Liver (tissue), 9 donors: ENCODE results near the gene USO1. TPM values are rescaled to one million over a fixed set of nuclear protein-coding genes. Genes with fewer than 3 reads are reported as not detected.

Experiments
- DNase-seq: peaks from one replicate; pipeline ENCODE4 v3.0.0-alpha.2; 2017; ENCODE audit warnings: low spot score
- H3K27ac ChIP-seq, 2 donors: one replicate each; pipeline ENCODE4 v1.7.0; 2013; ENCODE audit warnings: inconsistent platforms in 2 of 2, low read length in 2 of 2, control low read depth in 1 of 2, low read depth in 1 of 2, mild to moderate bottlenecking in 1 of 2
- H3K27me3 ChIP-seq, 4 donors: one replicate each; pipeline versions ENCODE4 v1.6.1 to v1.7.0; 2013; ENCODE audit warnings: low read length in 3 of 4, inconsistent platforms in 1 of 4, mild to moderate bottlenecking in 1 of 4, moderate library complexity in 1 of 4; ENCODE audit not compliant: control insufficient read depth in 4 of 4, insufficient read depth in 4 of 4
- H3K36me3 ChIP-seq, 4 donors: one replicate each; pipeline versions ENCODE4 v1.6.1 to v1.7.0; 2013; ENCODE audit warnings: low read length in 3 of 4, mild to moderate bottlenecking in 3 of 4, low read depth in 1 of 4, moderate library complexity in 1 of 4; ENCODE audit not compliant: control insufficient read depth in 4 of 4, insufficient read depth in 3 of 4
- H3K4me1 ChIP-seq, 4 donors: one replicate each; pipeline versions ENCODE4 v1.6.1 to v1.7.0; 2013; ENCODE audit warnings: low read length in 3 of 4, mild to moderate bottlenecking in 3 of 4, moderate library complexity in 1 of 4; ENCODE audit not compliant: control insufficient read depth in 4 of 4, insufficient read depth in 4 of 4
- H3K4me3 ChIP-seq, 3 donors: one replicate each; pipeline versions ENCODE4 v1.6.1 to v1.7.0; 2013; ENCODE audit warnings: low read length in 3 of 3, control low read depth in 1 of 3, low read depth in 1 of 3, mild to moderate bottlenecking in 1 of 3
- H3K9ac ChIP-seq, 2 donors: one replicate each; pipeline ENCODE4 v1.7.0; 2013; ENCODE audit warnings: low read length in 2 of 2, mild to moderate bottlenecking in 2 of 2, moderate library complexity in 2 of 2, control low read depth in 1 of 2, low read depth in 1 of 2
- H3K9me3 ChIP-seq, 4 donors: one replicate each; pipeline versions ENCODE4 v1.6.1 to v1.7.0; 2013; ENCODE audit warnings: low read length in 3 of 4; ENCODE audit not compliant: control insufficient read depth in 4 of 4
- EGR1 ChIP-seq, 2 donors: IDR thresholded peaks; 2 replicates each; pipeline ENCODE4 v1.6.1; 2016 to 2018; ENCODE audit warnings: antibody characterized with exemption in 2 of 2, low read depth in 2 of 2
- FOXA1 ChIP-seq: IDR thresholded peaks from 2 replicates; pipeline ENCODE4 v1.6.1; 2016; ENCODE audit warnings: antibody characterized with exemption
- FOXA2 ChIP-seq: IDR thresholded peaks from 2 replicates; pipeline ENCODE4 v1.6.1; 2016; ENCODE audit warnings: antibody characterized with exemption
- GABPA ChIP-seq, 2 donors: IDR thresholded peaks in 1 of 2; conservative IDR thresholded peaks in 1 of 2; 2 replicates each; pipeline ENCODE4 v1.6.1; 2016; ENCODE audit warnings: antibody characterized with exemption in 2 of 2, mild to moderate bottlenecking in 1 of 2, moderate library complexity in 1 of 2
- HNF4A ChIP-seq, 2 donors: conservative IDR thresholded peaks; 2 replicates each; pipeline ENCODE4 v1.6.1; 2016; ENCODE audit warnings: antibody characterized with exemption in 2 of 2, mild to moderate bottlenecking in 2 of 2
- HNF4G ChIP-seq: IDR thresholded peaks from 2 replicates; pipeline ENCODE4 v1.6.1; 2016; ENCODE audit warnings: antibody characterized with exemption
- JUND ChIP-seq, 2 donors: IDR thresholded peaks; 2 replicates each; pipeline ENCODE4 v1.6.1; 2016; ENCODE audit warnings: antibody characterized with exemption in 2 of 2
- NR2F2 ChIP-seq: IDR thresholded peaks from 2 replicates; pipeline ENCODE4 v1.6.1; 2016; ENCODE audit warnings: antibody characterized with exemption
- RAD21 ChIP-seq, 2 donors: IDR thresholded peaks; 2 replicates each; pipeline ENCODE4 v1.6.1; 2016; ENCODE audit warnings: antibody characterized with exemption in 2 of 2, mild to moderate bottlenecking in 2 of 2
- RXRA ChIP-seq, 2 donors: IDR thresholded peaks; 2 replicates each; pipeline ENCODE4 v1.6.1; 2017 to 2018; ENCODE audit warnings: antibody characterized with exemption in 2 of 2, mild to moderate bottlenecking in 1 of 2
- SP1 ChIP-seq: IDR thresholded peaks from 2 replicates; pipeline ENCODE4 v1.6.1; 2018; ENCODE audit warnings: antibody characterized with exemption, mild to moderate bottlenecking
- TAF1 ChIP-seq: conservative IDR thresholded peaks from 2 replicates; pipeline ENCODE4 v1.6.1; 2016; ENCODE audit warnings: antibody characterized with exemption, mild to moderate bottlenecking
- YY1 ChIP-seq: IDR thresholded peaks from 2 replicates; pipeline ENCODE4 v1.6.1; 2016; ENCODE audit warnings: antibody characterized with exemption, mild to moderate bottlenecking
- WGBS: extraction: QIAGEN DNeasy Blood & Tissue Kit; methylation state at CpG from one replicate; pipeline ENCODE4 v1.1.7; 2013; 5-methylcytosine and 5-hydroxymethylcytosine counted together
- polyA plus RNA-seq, 2 donors: library from polyadenylated mRNA; stranded (reverse) in 1 of 2; unstranded in 1 of 2; fragments of 200-250 nt in 1 of 2; fragments of >200 nt in 1 of 2; fragmentation: Nextera tagmentation in 1 of 2; extraction: Ambion mirVana in 1 of 2; gene quantifications; one replicate each; pipeline versions ENCODE4 v1.2.1 to v1.2.3, GENCODE V29; 2013 to 2015
- total RNA-seq, 2 donors: library from RNA; depleted of rRNA; stranded (reverse); fragments of >200 nt; gene quantifications; one replicate each; pipeline ENCODE4 v1.2.3, GENCODE V29; 2014
- TF ChIP-seq, protein P1 (sequence below): IDR thresholded peaks from 2 replicates; pipeline ENCODE4 v1.6.1; 2016; ENCODE audit warnings: antibody characterized with exemption
- TF ChIP-seq, protein P2 (sequence below): IDR thresholded peaks from 2 replicates; pipeline ENCODE4 v1.6.1; 2016; ENCODE audit warnings: antibody characterized with exemption, mild to moderate bottlenecking
- TF ChIP-seq, protein P3 (sequence below): fragments of 150-350 bp; IDR thresholded peaks from 2 replicates; pipeline ENCODE4 v1.5.1; 2017; ENCODE audit warnings: improper control_type of control experiment, low read depth, low read length; ENCODE audit not compliant: missing input control
- TF ChIP-seq, protein P4 (sequence below): IDR thresholded peaks from 2 replicates; pipeline ENCODE4 v1.6.1; 2016; ENCODE audit warnings: antibody characterized with exemption
- TF ChIP-seq, protein P5 (sequence below): IDR thresholded peaks from 2 replicates; pipeline ENCODE4 v1.6.1; 2016; ENCODE audit warnings: antibody characterized with exemption
- donor health status: healthy.
- donor health status: healthy.
- donor health status: healthy.
- donor health status: healthy.
- donor health status: healthy.

Gene USO1
- total and polyA plus RNA-seq, 4 donors, result 18.4 to 77.0 (median 39.5) TPM

DNA sequence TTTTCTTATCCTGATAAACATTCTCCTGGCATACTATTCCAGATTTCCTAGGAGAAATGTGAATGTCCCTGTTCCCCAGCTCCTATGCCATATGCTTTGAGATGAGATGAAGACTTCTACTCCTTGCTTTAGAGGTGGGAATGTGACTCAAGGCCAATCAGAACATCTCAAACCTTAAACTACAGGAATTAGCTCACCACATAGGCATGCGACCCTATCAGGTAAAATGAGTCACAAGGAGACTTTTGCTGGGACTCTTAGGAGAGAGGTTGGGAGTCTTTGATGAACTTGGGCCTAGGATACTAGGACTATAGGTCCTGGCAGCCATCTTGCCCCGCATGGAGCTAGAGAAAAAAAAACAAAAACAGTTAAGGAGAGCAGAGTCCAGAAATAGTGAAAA, 5.8 kb upstream of the USO1 start:
- H3K9me3 ChIP-seq, result no peaks in the 10 kb centered on the region
- H3K36me3 ChIP-seq, result peaks cover 0 to 5% (median 3%) of the 10 kb centered on the region in 4 donors
- no peaks in the 10 kb centered on the region for H3K27me3 ChIP-seq
- H3K27ac ChIP-seq, result no peak overlapping the region
- no peak overlapping the region for H3K4me3 ChIP-seq
- WGBS, result 92% methylated on average over 2 of the region's 2 CpGs
- H3K9ac ChIP-seq, result no peak overlapping the region
- H3K4me1 ChIP-seq, result peaks cover 19 to 32% (median 25%) of the 10 kb centered on the region in 4 donors
- no peak for DNase-seq
- TF ChIP-seq TAF1 (no peak), JUND (IDR thresholded peaks at IDR 0.05) (no peak), YY1 (no peak), NR2F2 (no peak), RXRA (IDR thresholded peaks at IDR 0.05) (no peak), HNF4G (no peak), FOXA2 (no peak), GABPA (IDR thresholded peaks at IDR 0.05 in 1 of 2, conservative IDR thresholded peaks at IDR 0.05 in 1 of 2) (no peak), SP1 (no peak), HNF4A (conservative IDR thresholded peaks at IDR 0.05) (no peak), EGR1 (IDR thresholded peaks at IDR 0.05; ENCODE audit: low read depth in 2 of 2) (no peak), FOXA1 (no peak), RAD21 (IDR thresholded peaks at IDR 0.05) (no peak)
- TF ChIP-seq, protein P1, sequence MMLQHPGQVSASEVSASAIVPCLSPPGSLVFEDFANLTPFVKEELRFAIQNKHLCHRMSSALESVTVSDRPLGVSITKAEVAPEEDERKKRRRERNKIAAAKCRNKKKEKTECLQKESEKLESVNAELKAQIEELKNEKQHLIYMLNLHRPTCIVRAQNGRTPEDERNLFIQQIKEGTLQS, result no peak
- TF ChIP-seq, protein P2, sequence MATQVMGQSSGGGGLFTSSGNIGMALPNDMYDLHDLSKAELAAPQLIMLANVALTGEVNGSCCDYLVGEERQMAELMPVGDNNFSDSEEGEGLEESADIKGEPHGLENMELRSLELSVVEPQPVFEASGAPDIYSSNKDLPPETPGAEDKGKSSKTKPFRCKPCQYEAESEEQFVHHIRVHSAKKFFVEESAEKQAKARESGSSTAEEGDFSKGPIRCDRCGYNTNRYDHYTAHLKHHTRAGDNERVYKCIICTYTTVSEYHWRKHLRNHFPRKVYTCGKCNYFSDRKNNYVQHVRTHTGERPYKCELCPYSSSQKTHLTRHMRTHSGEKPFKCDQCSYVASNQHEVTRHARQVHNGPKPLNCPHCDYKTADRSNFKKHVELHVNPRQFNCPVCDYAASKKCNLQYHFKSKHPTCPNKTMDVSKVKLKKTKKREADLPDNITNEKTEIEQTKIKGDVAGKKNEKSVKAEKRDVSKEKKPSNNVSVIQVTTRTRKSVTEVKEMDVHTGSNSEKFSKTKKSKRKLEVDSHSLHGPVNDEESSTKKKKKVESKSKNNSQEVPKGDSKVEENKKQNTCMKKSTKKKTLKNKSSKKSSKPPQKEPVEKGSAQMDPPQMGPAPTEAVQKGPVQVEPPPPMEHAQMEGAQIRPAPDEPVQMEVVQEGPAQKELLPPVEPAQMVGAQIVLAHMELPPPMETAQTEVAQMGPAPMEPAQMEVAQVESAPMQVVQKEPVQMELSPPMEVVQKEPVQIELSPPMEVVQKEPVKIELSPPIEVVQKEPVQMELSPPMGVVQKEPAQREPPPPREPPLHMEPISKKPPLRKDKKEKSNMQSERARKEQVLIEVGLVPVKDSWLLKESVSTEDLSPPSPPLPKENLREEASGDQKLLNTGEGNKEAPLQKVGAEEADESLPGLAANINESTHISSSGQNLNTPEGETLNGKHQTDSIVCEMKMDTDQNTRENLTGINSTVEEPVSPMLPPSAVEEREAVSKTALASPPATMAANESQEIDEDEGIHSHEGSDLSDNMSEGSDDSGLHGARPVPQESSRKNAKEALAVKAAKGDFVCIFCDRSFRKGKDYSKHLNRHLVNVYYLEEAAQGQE, result no peak
- TF ChIP-seq, protein P3, sequence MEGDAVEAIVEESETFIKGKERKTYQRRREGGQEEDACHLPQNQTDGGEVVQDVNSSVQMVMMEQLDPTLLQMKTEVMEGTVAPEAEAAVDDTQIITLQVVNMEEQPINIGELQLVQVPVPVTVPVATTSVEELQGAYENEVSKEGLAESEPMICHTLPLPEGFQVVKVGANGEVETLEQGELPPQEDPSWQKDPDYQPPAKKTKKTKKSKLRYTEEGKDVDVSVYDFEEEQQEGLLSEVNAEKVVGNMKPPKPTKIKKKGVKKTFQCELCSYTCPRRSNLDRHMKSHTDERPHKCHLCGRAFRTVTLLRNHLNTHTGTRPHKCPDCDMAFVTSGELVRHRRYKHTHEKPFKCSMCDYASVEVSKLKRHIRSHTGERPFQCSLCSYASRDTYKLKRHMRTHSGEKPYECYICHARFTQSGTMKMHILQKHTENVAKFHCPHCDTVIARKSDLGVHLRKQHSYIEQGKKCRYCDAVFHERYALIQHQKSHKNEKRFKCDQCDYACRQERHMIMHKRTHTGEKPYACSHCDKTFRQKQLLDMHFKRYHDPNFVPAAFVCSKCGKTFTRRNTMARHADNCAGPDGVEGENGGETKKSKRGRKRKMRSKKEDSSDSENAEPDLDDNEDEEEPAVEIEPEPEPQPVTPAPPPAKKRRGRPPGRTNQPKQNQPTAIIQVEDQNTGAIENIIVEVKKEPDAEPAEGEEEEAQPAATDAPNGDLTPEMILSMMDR, result no peak
- TF ChIP-seq, protein P4, sequence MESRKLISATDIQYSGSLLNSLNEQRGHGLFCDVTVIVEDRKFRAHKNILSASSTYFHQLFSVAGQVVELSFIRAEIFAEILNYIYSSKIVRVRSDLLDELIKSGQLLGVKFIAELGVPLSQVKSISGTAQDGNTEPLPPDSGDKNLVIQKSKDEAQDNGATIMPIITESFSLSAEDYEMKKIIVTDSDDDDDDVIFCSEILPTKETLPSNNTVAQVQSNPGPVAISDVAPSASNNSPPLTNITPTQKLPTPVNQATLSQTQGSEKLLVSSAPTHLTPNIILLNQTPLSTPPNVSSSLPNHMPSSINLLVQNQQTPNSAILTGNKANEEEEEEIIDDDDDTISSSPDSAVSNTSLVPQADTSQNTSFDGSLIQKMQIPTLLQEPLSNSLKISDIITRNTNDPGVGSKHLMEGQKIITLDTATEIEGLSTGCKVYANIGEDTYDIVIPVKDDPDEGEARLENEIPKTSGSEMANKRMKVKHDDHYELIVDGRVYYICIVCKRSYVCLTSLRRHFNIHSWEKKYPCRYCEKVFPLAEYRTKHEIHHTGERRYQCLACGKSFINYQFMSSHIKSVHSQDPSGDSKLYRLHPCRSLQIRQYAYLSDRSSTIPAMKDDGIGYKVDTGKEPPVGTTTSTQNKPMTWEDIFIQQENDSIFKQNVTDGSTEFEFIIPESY, result no peak
- TF ChIP-seq, protein P5, sequence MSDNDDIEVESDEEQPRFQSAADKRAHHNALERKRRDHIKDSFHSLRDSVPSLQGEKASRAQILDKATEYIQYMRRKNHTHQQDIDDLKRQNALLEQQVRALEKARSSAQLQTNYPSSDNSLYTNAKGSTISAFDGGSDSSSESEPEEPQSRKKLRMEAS, result no peak
